ENCODE data around the gene GLTP. TPM values are rescaled to one million over a fixed set of nuclear protein-coding genes. Genes with fewer than 3 reads are reported as not detected.
"Not testable (repeated sequence)": the region's sequence is repeated elsewhere in the genome, so short reads cannot be mapped to it uniquely, and the experiment has no call there.

Gene GLTP
- total RNA-seq, 1 experiment from 2014 or later: 15.5 TPM

DNA sequence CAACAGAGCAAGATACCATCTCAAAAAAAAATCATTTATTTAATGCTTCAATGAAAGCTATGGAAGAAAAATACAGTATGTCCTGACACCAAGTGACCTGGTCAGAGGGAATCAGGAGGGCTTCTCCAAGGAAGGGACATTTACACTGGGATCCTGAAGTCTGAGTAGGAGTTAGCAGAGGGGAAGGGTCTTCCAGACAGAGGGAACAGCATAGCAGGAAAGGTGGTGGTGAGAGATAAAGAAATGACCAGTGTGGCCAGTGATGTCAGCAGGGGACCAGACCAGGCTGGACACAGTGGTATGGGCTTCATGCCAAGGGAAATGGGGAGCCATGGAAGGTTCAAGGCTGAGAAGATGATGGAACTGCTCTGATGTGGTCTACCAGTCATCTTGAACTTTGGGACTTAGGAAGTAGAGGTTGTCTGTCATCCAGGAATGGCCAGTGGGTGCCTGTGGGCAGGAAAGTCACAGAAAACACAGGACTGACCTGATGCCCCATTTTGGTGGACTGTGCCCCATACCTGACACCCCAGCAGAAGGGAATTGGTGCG lies 11.9 kb upstream of the GLTP start:
- Histone ChIP-seq H3K79me1 (ENCODE audit: insufficient read depth, low read depth, low read length, poor library complexity, severe bottlenecking) (no peaks in the 10 kb centered on the region), H4K8ac (replicated peaks; ENCODE audit: insufficient read length, low read depth, low read length) (no peak overlapping the region), H3K23me2 (ENCODE audit: insufficient read length, low read depth, low read length, poor library complexity, severe bottlenecking) (no peaks in the 10 kb centered on the region), H3K4me2 (ENCODE audit: insufficient read depth, insufficient read length, low read length) (no peak overlapping the region), H4K5ac (ENCODE audit: insufficient read length, low read depth, low read length) (no peak overlapping the region), H3T11ph (ENCODE audit: low read length) (no peak overlapping the region), H3K18ac (ENCODE audit: insufficient read length, low read depth, low read length) (no peak overlapping the region), H3K4ac (ENCODE audit: low read depth, low read length) (no peak overlapping the region), H3K9me3 (ENCODE audit: control insufficient read depth, low read depth, low read length) (no peaks in the 10 kb centered on the region), H4K91ac (ENCODE audit: insufficient read length, low read depth, low read length) (no peak overlapping the region), H4K20me1 (ENCODE audit: control insufficient read depth, insufficient read depth, insufficient read length) (no peaks in the 10 kb centered on the region), H3K27me3 (ENCODE audit: insufficient read depth, low read length) (peaks cover 7% of the 10 kb centered on the region; the same call in 1 of the 2 replicates), H3K56ac (ENCODE audit: insufficient read length, low read depth, low read length) (no peak overlapping the region), H3K9ac (ENCODE audit: extremely low read depth, insufficient read length, low read length) (no peak overlapping the region), H3K4me1 (ENCODE audit: insufficient read depth, low read length) (peaks cover 2% of the 10 kb centered on the region; the same call in 1 of the 2 replicates), H3K14ac (ENCODE audit: insufficient read depth, low read length) (no peak overlapping the region), H2BK120ac (ENCODE audit: low read depth, low read length, poor library complexity, severe bottlenecking) (no peak overlapping the region), H2BK5ac (ENCODE audit: insufficient read length, low read length) (no peak overlapping the region), H3K79me2 (ENCODE audit: insufficient read depth, low read length) (no peaks in the 10 kb centered on the region), H2AFZ (ENCODE audit: low read length) (no peak overlapping the region), H2BK20ac (ENCODE audit: low read depth, low read length, poor library complexity, severe bottlenecking) (no peak overlapping the region), H2AK5ac (ENCODE audit: insufficient read length, low read length) (no peak overlapping the region), H2BK15ac (ENCODE audit: low read depth, low read length) (no peak overlapping the region), H3K23ac (ENCODE audit: insufficient read length, low read depth, low read length) (no peak overlapping the region), H2BK12ac (ENCODE audit: insufficient read length, low read depth, low read length) (no peak overlapping the region), H3K27ac (ENCODE audit: insufficient read length, low read depth, low read length) (no peak overlapping the region)
- no CpG with 5 or more reads among the region's 1 CpG for WGBS (ENCODE audit: extremely low coverage, insufficient read length, low lambda C conversion rate)
- H3K4me1 Mint-ChIP-seq: peaks cover 6 to 14% of the 10 kb centered on the region in 2 experiments
- H3K36me3 Mint-ChIP-seq (ENCODE audit: insufficient read depth in 1 of 3, low read depth in 3 of 3): no peaks in the 10 kb centered on the region
- no peak overlapping the region for H3K4me3 Mint-ChIP-seq
- H3K9me3 Mint-ChIP-seq: no peaks in the 10 kb centered on the region
- TF ChIP-seq, protein P1, sequence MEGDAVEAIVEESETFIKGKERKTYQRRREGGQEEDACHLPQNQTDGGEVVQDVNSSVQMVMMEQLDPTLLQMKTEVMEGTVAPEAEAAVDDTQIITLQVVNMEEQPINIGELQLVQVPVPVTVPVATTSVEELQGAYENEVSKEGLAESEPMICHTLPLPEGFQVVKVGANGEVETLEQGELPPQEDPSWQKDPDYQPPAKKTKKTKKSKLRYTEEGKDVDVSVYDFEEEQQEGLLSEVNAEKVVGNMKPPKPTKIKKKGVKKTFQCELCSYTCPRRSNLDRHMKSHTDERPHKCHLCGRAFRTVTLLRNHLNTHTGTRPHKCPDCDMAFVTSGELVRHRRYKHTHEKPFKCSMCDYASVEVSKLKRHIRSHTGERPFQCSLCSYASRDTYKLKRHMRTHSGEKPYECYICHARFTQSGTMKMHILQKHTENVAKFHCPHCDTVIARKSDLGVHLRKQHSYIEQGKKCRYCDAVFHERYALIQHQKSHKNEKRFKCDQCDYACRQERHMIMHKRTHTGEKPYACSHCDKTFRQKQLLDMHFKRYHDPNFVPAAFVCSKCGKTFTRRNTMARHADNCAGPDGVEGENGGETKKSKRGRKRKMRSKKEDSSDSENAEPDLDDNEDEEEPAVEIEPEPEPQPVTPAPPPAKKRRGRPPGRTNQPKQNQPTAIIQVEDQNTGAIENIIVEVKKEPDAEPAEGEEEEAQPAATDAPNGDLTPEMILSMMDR (conservative IDR thresholded peaks at IDR 0.05): no peak
- peaks cover 80% of the 10 kb centered on the region for H3K27me3 Mint-ChIP-seq (ENCODE audit: low read depth)
- no peak overlapping the region; a peak in 1 of 7 replicates for H3K27ac Mint-ChIP-seq
- DNase-seq: no peak

DNA sequence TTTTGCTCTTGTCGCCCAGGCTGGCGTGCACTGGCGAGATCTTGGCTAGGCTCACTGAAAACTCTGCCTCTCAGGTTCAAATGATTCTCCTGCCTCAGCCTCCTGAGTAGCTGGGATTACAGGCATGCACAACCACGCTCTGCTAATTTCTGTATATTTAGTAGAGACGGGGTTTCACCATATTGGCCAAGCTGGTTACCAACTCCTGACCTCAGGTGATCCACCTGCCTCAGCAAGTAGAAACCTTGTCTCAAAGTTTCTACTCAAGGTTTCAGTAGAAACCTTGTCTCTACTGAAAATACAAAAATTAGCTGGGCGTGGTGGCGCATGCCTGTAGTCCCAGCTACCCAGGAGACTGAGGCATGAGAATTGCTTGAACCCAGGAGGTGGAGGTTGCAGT lies 11.4 kb upstream of the GLTP start:
- H4K20me1 ChIP-seq (ENCODE audit: control insufficient read depth, insufficient read depth, insufficient read length); DNase-seq; H4K5ac ChIP-seq (ENCODE audit: insufficient read length, low read depth, low read length); H3K4me2 ChIP-seq (ENCODE audit: insufficient read depth, insufficient read length, low read length); H3K9me3 ChIP-seq (ENCODE audit: control insufficient read depth, low read depth, low read length); H3K14ac ChIP-seq (ENCODE audit: insufficient read depth, low read length); H2BK5ac ChIP-seq (ENCODE audit: insufficient read length, low read length); H3K4me1 ChIP-seq (ENCODE audit: insufficient read depth, low read length); H3K27ac Mint-ChIP-seq; H2AK5ac ChIP-seq (ENCODE audit: insufficient read length, low read length); H3K4me3 Mint-ChIP-seq; H3K23ac ChIP-seq (ENCODE audit: insufficient read length, low read depth, low read length); H3K79me1 ChIP-seq (ENCODE audit: insufficient read depth, low read depth, low read length, poor library complexity, severe bottlenecking); H3K9me3 Mint-ChIP-seq; H2BK20ac ChIP-seq (ENCODE audit: low read depth, low read length, poor library complexity, severe bottlenecking); H2BK120ac ChIP-seq (ENCODE audit: low read depth, low read length, poor library complexity, severe bottlenecking); H2BK12ac ChIP-seq (ENCODE audit: insufficient read length, low read depth, low read length); H2BK15ac ChIP-seq (ENCODE audit: low read depth, low read length); H2AFZ ChIP-seq (ENCODE audit: low read length); H4K91ac ChIP-seq (ENCODE audit: insufficient read length, low read depth, low read length); H3K36me3 Mint-ChIP-seq (ENCODE audit: insufficient read depth in 1 of 3, low read depth in 3 of 3); H3K27ac ChIP-seq (ENCODE audit: insufficient read length, low read depth, low read length); H3K79me2 ChIP-seq (ENCODE audit: insufficient read depth, low read length); H3K4ac ChIP-seq (ENCODE audit: low read depth, low read length); H3K56ac ChIP-seq (ENCODE audit: insufficient read length, low read depth, low read length); H3K27me3 ChIP-seq (ENCODE audit: insufficient read depth, low read length); H3K9ac ChIP-seq (ENCODE audit: extremely low read depth, insufficient read length, low read length); H3K23me2 ChIP-seq (ENCODE audit: insufficient read length, low read depth, low read length, poor library complexity, severe bottlenecking); H3K18ac ChIP-seq (ENCODE audit: insufficient read length, low read depth, low read length); H3T11ph ChIP-seq (ENCODE audit: low read length); H4K8ac ChIP-seq (replicated peaks; ENCODE audit: insufficient read length, low read depth, low read length): not testable (repeated sequence)
- WGBS (ENCODE audit: extremely low coverage, insufficient read length, low lambda C conversion rate): no CpG with 5 or more reads among the region's 7 CpGs
- Mint-ChIP-seq H3K4me1 (peaks cover 6 to 14% of the 10 kb centered on the region in 2 experiments), H3K27me3 (ENCODE audit: low read depth) (peaks cover 76% of the 10 kb centered on the region)

All from H9 (cell line).